HUES64 (cell line): ENCODE results near the gene DPP6.

Experiments
- H3K27ac ChIP-seq: 2 replicates; pipeline ENCODE4 v1.7.0; 2013; ENCODE audit warnings: low read depth, low read length, inconsistent platforms
- H3K27me3 ChIP-seq: 2 replicates; pipeline ENCODE4 v1.6.1; 2013; ENCODE audit warnings: mild to moderate bottlenecking, low read length; ENCODE audit not compliant: insufficient read depth
- H3K36me3 ChIP-seq: 2 replicates; pipeline ENCODE4 v1.6.1; 2013; ENCODE audit warnings: mild to moderate bottlenecking, low read length; ENCODE audit not compliant: insufficient read depth
- H3K4me1 ChIP-seq: 2 replicates; pipeline ENCODE4 v1.6.1; 2013; ENCODE audit warnings: mild to moderate bottlenecking, low read length, moderate library complexity; ENCODE audit not compliant: insufficient read depth
- H3K4me3 ChIP-seq: 2 replicates; pipeline ENCODE4 v1.5.1; 2013; ENCODE audit warnings: mild to moderate bottlenecking, low read length, moderate library complexity
- H3K9ac ChIP-seq: 2 replicates; pipeline ENCODE4 v1.6.1; 2013; ENCODE audit warnings: mild to moderate bottlenecking, low read depth, low read length
- H3K9me3 ChIP-seq: 2 replicates; pipeline ENCODE4 v1.6.1; 2013; ENCODE audit warnings: low read depth, low read length; ENCODE audit not compliant: insufficient read depth
- WGBS: fragments of 150-250, 120-280 bp; methylation state at CpG from one replicate; pipeline ENCODE4 v1.1.7; 2013; ENCODE audit warnings: missing lambda C conversion rate; 5-methylcytosine and 5-hydroxymethylcytosine counted together

The DPP6 gene

GRCh38 chr7:154440058-154440457 is 387.9 kb downstream of the DPP6 start:
- WGBS, result 96% methylated on average over 7 of the region's 9 CpGs
- Histone ChIP-seq H3K9ac (no peak overlapping the region), H3K27me3 (no peaks in the 10 kb centered on the region), H3K36me3 (no peaks in the 10 kb centered on the region), H3K4me3 (no peak overlapping the region), H3K27ac (no peak overlapping the region), H3K9me3 (no peaks in the 10 kb centered on the region), H3K4me1 (0 out of 2 replicates have a peak, but pooled peaks cover 4% of the 10 kb centered on the region)

- H3K4me3 ChIP-seq, result no peak overlapping the region
- H3K27me3 ChIP-seq, result no peaks in the 10 kb centered on the region
- no peak overlapping the region for H3K9ac ChIP-seq
- WGBS, result 87% methylated on average over 5 of the region's 5 CpGs
- H3K4me1 ChIP-seq, result 0 out of 2 replicates have a peak, but pooled peaks cover 4% of the 10 kb centered on the region
- H3K9me3 ChIP-seq, result no peaks in the 10 kb centered on the region
- H3K36me3 ChIP-seq, result no peaks in the 10 kb centered on the region
- H3K27ac ChIP-seq, result no peak overlapping the region
Measured at GRCh38 chr7:154440651-154441050, 388.5 kb downstream of the DPP6 start.

- H3K4me3 ChIP-seq, result no peak overlapping the region
- no peaks in the 10 kb centered on the region for H3K9me3 ChIP-seq
- no peaks in the 10 kb centered on the region for H3K36me3 ChIP-seq
- no peak overlapping the region for H3K27ac ChIP-seq
- 90% methylated on average over 6 of the region's 6 CpGs for WGBS
- no peaks in the 10 kb centered on the region for H3K27me3 ChIP-seq
- no peak overlapping the region for H3K9ac ChIP-seq
- H3K4me1 ChIP-seq, result 0 out of 2 replicates have a peak, but pooled peaks cover 4% of the 10 kb centered on the region
Measured at GRCh38 chr7:154441811-154442210, 389.6 kb downstream of the DPP6 start.

GRCh38 chr7:154442939-154443338 is 390.7 kb downstream of the DPP6 start:
- Histone ChIP-seq H3K4me3 (no peak overlapping the region), H3K9ac (no peak overlapping the region), H3K27me3 (no peaks in the 10 kb centered on the region), H3K9me3 (no peaks in the 10 kb centered on the region), H3K4me1 (0 out of 2 replicates have a peak, but pooled peaks cover 4% of the 10 kb centered on the region), H3K36me3 (no peaks in the 10 kb centered on the region), H3K27ac (no peak overlapping the region)
- WGBS, result 63% methylated on average over 2 of the region's 2 CpGs

GRCh38 chr7:154450451-154450850 is 398.3 kb downstream of the DPP6 start:
- WGBS, result 91% methylated on average over 6 of the region's 6 CpGs
- H3K9ac ChIP-seq, result no peak overlapping the region
- no peaks in the 10 kb centered on the region for H3K36me3 ChIP-seq
- no peak overlapping the region for H3K4me3 ChIP-seq
- no peaks in the 10 kb centered on the region for H3K9me3 ChIP-seq
- no peak overlapping the region for H3K27ac ChIP-seq
- no peaks in the 10 kb centered on the region for H3K4me1 ChIP-seq
- no peaks in the 10 kb centered on the region for H3K27me3 ChIP-seq

- Histone ChIP-seq H3K27ac (no peak overlapping the region), H3K36me3 (no peaks in the 10 kb centered on the region), H3K9me3 (no peaks in the 10 kb centered on the region), H3K4me1 (no peaks in the 10 kb centered on the region), H3K4me3 (no peak overlapping the region), H3K27me3 (no peaks in the 10 kb centered on the region), H3K9ac (no peak overlapping the region)
- WGBS, result 93% methylated on average over 15 of the region's 15 CpGs
Measured at GRCh38 chr7:154451480-154452457, 399.6 kb downstream of the DPP6 start.

GRCh38 chr7:154463794-154464193 is 411.6 kb downstream of the DPP6 start:
- H3K27me3 ChIP-seq, result no peaks in the 10 kb centered on the region
- no peak overlapping the region for H3K4me3 ChIP-seq
- no peaks in the 10 kb centered on the region for H3K9me3 ChIP-seq
- no peaks in the 10 kb centered on the region for H3K36me3 ChIP-seq
- no peaks in the 10 kb centered on the region for H3K4me1 ChIP-seq
- 94% methylated on average over 5 of the region's 5 CpGs for WGBS
- H3K9ac ChIP-seq, result no peak overlapping the region
- H3K27ac ChIP-seq, result no peak overlapping the region

GRCh38 chr7:154469652-154470051 is 417.5 kb downstream of the DPP6 start:
- Histone ChIP-seq H3K9ac (no peak overlapping the region), H3K9me3 (no peaks in the 10 kb centered on the region), H3K27ac (no peak overlapping the region), H3K36me3 (no peaks in the 10 kb centered on the region), H3K4me3 (no peak overlapping the region), H3K4me1 (no peaks in the 10 kb centered on the region), H3K27me3 (no peaks in the 10 kb centered on the region)
- 96% methylated on average over 5 of the region's 5 CpGs for WGBS

- Histone ChIP-seq H3K27ac (no peak overlapping the region), H3K27me3 (no peaks in the 10 kb centered on the region), H3K4me3 (no peak overlapping the region), H3K36me3 (no peaks in the 10 kb centered on the region), H3K9me3 (no peaks in the 10 kb centered on the region), H3K9ac (no peak overlapping the region), H3K4me1 (no peaks in the 10 kb centered on the region)
- WGBS, result 93% methylated on average over 2 of the region's 2 CpGs
Measured at GRCh38 chr7:154472343-154472742, 420.1 kb downstream of the DPP6 start.

GRCh38 chr7:154473360-154473759 is 421.2 kb downstream of the DPP6 start:
- Histone ChIP-seq H3K27ac (no peak overlapping the region), H3K9ac (no peak overlapping the region), H3K36me3 (no peaks in the 10 kb centered on the region), H3K9me3 (no peaks in the 10 kb centered on the region), H3K4me1 (no peaks in the 10 kb centered on the region), H3K27me3 (no peaks in the 10 kb centered on the region), H3K4me3 (no peak overlapping the region)
- 92% methylated on average over 3 of the region's 3 CpGs for WGBS

GRCh38 chr7:154474903-154475520 is 422.8 kb downstream of the DPP6 start:
- no peaks in the 10 kb centered on the region for H3K4me1 ChIP-seq
- 77% methylated on average over 9 of the region's 10 CpGs for WGBS
- H3K9ac ChIP-seq, result no peak overlapping the region
- no peaks in the 10 kb centered on the region for H3K9me3 ChIP-seq
- no peaks in the 10 kb centered on the region for H3K27me3 ChIP-seq
- no peak overlapping the region for H3K4me3 ChIP-seq
- H3K27ac ChIP-seq, result no peak overlapping the region
- H3K36me3 ChIP-seq, result no peaks in the 10 kb centered on the region
